Activated CD4-positive, alpha-beta T cell treated with anti-CD3 and anti-CD28 coated beads for 48 hours (primary cell): ENCODE measurements around the gene ABLIM1.

Source experiments
- DNase-seq: peaks from one replicate; pipeline ENCODE4 v3.0.0-alpha.2; 2020

ABLIM1 gene

DNA sequence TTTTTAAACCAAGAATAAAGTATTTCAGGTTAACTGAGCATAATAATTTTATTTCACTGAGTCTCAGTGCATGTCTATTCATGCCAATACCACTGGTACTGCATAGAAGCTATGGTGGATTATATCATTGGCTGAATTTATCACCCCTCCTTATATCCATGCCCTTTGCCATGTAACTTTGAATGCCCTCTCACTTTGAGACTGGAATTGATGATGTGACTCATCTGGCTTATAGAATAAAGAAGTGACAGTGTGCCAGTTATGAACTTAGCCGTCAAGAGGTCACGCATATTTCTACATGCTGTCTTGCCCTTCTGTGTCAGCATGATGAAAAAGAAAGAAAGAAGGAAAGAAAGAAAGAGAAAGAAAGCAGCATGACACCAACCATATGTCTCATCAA, 20.7 kb upstream of the ABLIM1 start:
- DNase-seq: no peak

DNA sequence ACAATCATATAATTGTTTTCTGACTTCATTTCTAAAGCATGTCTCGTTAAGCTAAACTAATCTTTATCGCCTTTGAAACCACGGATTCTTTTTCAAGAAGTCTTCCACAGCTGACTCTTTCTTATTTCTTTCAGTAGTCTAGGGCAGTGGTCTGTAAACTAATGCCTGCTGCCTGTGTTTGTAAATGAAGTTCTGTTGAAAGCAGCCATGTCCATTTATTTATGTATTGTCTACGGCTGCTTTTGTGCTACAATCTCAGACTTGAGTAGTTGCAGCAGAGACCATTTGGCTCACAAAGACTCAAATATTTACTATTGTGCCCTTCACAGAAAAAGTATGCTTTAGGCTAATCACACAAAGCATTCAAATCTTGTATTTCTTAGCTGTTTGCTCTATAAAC, 20.3 kb upstream of the ABLIM1 start:
- no peak for DNase-seq

DNA sequence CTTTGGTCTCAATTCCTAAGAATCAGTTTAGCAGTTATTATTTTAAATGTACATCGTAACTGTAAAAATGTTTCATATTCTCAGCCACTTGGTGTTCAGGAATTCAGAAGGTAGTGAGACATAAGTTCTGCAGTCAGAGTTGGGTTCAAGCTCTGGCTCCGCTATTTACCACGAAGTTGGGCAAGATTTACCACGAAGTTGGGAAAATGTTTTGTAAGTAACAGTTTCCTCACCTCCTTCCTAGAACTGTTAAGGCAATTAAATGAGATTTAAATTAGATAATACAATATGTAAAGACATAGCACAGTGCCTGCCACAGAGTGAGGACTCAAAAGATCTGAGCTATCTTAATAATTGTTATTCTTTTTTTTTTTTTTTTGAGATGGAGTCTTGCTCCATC, 16.3 kb upstream of the ABLIM1 start:
- no peak for DNase-seq

DNA sequence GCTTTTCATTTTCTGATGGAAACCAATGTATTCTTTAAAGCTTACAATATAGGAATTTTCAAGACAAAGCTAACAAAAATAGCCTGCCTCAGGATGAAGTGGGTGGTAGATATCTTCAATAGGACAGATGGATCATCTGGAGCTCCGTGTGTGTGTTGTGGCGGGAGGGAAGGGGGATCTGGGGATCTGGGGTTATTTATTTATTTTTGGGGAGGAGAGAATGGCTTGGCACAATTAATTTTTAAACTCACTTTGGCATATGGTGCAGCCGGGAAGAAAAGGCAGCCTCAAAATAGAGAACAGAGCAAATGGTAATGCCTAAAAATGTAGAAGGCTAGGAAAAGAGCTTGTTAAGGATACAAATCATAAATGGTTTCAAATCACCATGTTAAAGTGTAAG, 11.6 kb upstream of the ABLIM1 start:
- no peak for DNase-seq

DNA sequence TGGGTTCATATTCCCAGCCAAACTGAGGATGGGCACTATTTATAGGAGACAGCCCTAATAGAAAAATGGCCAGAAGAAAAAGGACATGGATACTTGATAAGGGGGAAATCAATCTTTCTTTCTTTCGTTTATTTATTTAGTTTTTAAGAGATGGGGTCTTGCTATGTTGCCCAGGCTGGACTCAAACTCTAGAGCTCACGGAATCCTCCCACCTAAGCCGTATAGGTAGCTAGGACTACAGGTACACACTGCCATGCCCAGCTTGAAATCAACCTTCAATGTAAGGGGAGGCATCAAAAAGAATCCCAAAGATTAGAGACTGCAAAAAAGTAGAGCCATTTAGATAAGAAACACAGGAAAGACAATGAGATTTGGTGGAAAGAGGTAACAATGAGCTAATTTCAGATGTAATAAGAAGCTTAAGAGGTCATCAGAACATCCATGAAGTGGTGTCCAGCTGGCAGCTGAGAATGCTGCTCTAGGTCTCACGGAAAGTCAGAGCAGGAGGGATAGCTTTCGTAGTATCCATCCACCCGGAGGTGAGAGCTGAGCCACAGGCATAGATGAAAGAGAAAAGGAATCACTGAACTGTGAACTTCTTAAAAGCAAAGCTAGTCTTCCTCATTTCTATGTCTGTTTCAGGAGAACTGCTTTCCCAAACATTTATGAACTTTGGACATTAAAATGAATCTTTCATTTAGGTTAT, 10.5 kb upstream of the ABLIM1 start:
- DNase-seq: no peak

DNA sequence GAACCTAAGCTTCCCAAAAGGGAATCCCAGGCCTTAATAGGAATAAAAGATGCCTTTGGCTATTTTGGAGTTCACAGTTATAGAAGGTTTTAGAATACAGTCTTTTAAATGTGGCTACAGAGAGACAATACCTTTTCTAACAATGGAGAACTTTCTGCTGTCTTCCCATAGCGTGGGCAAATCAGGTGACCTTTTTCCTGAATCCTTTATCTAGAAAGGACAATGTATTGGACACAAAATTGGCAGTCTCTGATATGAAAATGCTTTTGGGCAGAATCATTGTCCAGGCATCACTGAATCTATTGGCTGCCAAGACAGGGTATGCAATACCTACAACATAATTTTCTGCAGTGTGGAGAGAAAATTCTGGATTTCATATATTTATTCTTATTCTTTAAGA, 7.8 kb upstream of the ABLIM1 start:
- no peak for DNase-seq

DNA sequence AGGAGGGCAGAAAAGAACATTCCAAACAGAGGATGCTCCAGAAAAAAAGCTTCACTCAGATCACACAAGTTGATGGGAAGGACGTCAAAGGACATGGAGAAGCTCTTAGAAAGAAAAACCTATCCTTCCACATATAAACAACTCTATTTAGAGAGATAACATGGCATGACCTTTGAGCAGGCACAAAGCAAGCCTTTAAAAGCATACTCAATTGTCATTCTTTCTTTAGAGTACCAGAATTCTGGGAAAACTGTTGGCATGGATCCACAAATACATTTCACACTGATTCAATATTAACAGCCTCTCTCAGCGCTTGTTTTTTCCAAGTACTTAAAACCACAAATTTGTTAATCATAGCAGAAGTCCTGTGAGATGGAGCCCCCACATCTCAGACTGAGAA, 7.3 kb upstream of the ABLIM1 start:
- DNase-seq: no peak

DNA sequence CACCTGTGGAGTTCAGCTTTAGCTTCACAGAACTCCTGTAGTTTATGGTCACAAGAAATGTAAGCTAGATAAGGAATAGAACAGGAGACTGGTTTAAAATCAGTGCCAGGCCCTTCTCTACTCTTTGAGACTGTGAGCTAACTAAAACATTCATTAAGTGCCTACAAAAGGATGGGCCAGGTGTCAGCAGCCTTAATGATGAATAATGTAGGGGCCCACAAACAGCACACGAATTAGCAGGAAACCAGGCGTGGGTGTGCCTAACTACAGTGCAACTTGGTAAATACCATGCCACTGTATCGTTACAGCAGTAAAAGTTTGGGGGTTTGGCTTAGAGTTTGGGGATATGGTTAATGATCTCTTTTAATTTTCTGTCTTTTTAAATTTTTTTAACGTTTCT, 6.1 kb upstream of the ABLIM1 start:
- DNase-seq: no peak

DNA sequence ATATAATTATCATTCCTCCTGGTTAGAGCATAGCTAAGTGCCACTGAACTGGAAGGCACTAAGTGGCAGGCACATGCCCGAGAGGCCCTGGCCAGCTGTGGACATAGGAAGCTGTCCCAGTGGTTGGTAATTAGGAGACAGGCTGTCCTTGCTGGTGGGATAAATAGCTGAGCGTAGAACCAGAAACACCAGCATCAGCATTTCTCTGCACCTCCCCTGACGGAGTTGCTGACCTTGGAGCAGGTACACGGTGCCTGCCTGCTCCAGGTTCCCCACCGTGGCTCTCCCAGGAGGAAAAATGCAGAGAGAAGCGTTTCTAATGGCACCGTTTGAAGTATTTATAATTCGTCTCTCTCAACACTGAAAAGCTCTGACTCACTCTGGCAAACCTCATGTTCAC, 5.6 kb upstream of the ABLIM1 start:
- DNase-seq: no peak

DNA sequence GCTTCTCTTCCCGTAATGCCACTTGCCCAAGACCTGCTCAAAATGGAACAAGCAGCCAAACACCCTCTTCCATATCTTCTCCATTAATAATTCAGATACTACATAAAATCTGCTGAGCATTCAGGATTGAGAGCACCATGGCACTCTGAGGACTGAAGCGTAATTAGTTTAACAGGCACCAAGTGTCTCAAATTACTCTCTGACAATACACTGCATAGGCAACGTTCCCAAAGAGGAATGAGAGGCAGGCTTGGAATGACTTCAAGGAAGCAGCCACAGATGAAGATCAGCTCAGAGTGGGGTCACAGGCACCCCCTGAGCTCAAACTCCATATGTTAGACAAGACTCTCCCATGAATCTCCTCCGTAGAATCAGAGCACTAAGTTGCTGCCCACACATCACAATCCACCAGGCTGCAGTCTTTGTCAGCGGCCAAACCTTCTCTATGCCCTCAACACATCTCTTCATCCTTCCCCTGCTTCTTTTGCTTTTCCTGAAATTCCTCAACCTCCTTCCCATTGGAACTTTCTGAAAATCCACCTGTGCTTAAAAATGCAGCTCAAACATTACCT, 4.7 kb upstream of the ABLIM1 start:
- DNase-seq: no peak

DNA sequence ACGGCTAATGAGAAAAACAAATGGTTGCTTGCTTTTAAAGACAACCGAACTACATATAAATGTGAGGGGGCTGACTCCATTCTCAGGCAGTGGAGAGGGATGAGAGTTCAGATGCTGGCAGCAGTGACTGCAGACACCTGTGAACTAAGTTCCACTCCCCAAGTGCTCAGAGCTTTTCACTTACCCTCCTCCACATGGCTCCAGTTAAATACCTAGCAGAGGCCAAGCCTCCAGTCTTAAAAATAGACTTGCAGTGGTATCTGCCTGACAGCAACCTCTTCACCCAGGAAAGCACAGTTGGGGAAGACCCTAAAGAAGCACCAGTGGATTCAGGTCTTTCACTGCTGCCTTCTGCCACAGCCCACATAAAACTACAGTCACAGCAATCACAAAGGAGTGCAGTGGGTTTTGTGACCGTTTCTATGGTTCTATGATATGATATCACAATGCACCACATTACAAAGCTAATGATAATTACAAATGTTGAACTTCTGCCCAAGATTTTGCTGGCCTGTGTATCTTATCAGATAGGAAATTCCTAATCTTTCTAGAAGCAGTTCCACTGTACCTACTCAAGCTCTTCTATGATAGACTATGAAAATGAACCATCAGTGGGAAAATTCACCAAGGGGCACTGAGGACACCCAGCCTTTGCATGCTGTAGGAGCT, 3.3 kb upstream of the ABLIM1 start:
- DNase-seq: no peak

DNA sequence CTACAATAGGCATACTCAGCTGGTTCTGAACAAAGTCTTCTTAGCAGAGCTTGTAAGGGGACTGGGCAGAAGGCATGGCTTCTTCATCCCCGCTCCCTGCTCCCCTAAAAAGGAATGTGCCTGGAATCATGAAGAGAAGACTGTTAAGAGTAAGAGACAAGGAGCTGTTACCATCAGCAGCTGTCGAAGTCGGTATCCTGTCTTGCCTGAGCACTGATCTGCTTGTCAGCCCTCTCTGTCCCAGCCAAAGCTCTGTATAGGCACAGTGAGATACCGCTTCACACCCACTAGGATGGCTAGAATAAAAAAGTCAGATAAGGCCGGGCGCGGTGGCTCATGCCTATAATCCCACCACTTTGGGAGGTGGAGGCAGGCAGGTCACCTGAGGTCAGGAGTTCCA, 2.4 kb downstream of the ABLIM1 start:
- DNase-seq: no peak

DNA sequence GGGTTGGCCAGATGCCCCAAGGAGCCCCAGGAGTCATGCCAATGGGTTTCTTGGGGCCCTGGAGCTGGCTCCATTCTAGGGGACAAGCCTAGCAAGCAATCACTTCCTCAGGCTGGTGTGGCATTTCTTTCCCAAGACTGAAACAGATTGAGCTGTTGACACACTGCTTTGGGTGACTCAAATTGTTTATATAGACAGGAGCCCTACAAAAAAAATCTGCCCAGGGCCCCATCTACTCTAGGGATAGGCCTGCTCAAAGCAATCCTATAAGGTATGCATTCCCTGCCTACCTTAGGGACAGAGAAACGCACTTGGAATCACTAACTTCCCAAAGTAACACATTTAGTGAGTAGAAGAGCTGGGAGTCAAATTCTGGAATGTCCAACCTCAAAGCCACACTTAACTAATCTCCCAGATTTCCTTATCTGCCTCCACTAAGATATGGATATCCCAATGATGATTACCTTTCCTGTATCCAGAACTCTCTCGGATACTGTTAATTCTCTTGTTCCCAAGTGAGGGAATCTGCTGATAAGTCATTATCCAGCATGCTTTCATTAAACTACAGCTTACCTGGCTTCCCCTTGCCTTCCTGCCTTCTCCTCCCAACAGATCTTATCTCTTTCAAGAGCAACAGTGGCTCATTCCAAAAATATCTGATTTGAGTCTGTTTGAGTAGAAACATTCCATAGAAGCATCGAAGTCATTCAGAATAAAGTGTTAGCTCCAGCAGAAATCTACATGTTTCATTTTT, 3.1 kb downstream of the ABLIM1 start:
- DNase-seq: no peak

DNA sequence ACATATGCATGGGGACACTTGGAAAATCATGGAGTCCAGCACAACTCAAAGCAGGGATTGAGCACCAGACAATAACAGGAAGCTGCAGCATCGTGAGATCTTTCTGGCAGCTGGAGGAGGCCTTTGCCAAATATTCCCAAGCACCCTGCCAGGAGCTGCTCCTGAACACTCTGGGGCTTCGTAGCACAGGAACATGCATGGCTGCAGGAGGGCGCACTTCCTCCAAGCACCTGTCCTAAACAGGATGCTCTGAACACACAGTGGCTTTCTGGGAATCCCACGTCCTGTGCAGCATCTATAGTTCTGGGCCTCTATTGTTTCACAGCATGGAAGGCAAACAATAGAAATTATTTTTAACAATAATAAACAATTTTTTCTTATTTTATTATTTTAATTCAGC, 4.1 kb downstream of the ABLIM1 start:
- DNase-seq: no peak

DNA sequence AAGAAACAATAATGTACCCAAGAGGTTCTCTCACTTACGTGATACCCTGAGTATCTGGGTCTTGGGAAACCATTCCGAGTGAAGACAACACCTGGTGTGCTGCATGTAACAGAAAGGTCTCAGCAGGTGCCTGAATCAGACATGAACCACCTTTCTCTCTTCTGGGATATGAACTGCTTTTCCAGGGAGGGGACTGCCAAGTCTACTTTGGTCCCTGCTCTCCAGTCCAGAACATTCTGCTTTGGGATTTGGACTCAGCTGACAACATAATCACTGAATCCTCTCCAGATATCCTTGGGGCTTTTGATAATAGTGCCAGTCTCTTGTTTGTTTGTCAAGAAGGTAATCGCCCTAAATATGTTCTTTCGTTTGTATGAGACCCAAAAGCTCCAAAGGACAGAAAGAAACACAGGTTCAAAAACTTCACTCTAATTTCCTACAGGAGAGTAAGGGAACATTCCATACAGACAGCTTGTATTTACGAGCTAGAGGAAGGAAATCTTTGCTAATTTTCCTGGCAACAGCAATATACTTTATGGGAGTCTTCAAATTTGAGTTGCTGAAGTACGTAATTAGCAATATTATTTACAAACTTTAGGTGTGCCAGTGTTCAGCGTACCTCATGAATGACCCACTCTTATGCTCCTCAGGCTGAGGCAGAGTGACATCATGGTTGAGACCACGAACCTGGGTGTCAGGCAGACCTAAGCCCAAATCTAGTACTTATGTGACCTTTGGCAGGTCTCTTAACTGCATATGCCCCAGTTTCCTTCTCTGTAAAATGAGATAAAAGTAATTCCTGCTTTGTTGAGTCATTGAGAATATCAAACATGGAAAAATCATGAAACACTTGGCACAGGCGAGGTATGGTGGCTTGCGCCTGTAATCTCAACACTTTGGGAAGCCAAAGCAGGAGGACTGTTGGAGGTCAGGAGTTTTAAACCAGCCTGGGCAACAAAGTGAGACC, 5.4 kb downstream of the ABLIM1 start:
- DNase-seq: no peak

DNA sequence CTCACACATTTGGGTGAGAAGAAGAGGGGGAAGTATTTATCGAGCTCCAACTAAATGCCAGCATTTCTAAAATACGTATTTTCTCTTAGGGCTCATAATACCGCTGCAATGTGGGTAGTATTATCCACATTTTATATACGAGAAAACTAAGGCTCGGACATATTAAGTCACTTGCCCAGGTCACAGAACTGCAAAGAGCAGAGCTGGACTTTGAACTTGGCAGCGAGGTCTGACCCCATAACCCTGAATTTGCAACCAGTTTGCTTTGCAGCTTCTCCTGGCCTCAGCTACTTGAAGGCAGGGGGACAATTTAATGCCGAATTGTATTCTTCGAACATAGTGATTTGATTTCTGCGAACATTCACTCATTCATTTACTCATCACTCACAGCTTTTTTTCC, 7.2 kb downstream of the ABLIM1 start:
- DNase-seq: no peak

DNA sequence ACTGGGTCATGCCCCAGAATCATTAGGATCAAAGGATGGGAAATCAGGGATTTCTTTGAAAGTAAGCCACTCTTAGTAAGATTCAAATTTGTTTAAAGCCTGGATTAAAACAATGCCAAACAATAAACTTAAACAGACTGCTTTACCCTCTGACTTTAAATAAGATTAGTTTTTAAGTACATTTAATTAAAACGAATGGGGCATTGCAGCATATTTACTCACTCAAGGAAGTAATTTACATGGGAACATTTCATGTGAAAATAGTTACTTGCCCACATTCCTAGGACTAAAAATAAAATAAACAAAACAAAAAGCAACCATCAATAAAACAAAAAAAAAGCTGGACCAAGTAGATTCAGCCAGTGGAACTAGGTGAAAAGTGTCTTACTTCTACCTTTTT, 7.8 kb downstream of the ABLIM1 start:
- no peak for DNase-seq

DNA sequence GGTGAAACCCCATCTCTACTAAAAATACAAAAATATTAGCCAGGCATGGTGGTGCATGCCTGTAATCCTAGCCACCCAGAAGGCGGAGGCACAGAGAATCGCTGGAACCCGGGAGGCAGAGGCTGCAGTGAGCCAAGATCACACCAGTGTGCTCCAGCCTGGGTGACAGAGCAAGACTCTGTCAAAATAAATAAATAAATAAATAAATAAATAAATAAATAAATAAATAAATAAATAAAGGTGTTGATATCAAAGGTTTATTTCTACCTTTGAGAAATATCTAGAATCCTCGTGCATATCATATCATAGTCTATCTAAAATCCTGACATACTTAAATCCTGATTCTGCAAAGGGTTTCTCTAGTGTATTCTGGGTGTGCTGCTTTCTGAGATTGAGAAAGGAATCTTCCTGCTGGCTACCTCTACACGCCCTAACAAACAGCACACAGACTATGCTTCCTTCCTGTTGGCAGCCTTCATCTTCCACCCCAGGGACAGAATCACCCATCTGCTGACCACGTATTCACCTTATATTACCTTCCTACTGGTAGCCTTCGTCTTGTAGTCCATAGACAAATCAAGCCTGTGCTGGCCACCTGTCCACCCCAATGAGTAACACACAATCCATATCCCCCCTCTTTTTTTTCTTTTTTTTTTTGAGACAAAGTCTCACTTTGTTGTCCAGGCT, 8.7 kb downstream of the ABLIM1 start:
- DNase-seq: no peak

DNA sequence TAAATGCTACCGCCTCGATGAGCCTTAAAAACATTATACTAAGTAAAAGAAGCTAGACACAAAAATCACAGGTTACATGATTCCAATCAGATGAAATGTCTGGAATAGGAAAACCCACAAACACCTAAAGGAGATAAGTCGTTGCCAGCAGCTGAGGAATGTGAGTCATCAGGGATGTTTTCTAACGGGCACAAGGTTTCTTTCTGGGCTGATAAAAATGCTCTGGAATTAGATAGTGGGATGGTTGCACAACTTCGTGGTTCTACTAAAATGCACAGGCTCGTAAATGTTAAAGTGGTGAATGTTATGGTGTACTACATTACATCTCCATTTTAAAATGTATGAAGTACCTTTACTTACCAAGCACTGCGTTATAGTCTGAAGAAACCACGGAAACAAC, 9.7 kb downstream of the ABLIM1 start:
- no peak for DNase-seq

DNA sequence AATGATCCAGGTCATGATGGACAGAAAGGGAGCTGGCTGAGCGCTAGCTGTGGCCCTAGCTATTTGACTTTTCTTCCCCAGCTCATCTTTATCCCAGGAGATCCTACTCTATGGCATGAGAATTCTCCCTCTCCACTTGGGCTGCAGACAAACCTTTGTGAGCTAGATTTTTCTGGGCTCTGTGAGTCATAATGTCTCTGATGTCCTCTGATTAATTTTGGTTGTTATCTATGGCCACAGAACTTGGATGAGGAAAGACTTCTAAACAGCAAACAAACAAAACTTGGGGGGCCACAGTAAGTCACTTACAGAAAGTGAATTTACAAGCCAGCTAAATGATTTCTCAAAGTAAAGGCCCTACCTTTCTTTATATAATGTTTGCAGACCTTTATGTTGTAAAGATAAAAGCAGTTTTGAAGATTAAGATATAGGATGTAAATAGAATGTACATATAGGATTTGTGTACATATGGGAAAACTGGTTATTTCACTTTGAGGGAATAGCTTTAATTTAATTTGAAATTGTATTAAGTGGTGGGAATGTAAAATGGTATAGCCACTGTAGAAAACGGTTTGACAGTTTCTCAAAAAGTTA, 10.4 kb downstream of the ABLIM1 start:
- no peak for DNase-seq

DNA sequence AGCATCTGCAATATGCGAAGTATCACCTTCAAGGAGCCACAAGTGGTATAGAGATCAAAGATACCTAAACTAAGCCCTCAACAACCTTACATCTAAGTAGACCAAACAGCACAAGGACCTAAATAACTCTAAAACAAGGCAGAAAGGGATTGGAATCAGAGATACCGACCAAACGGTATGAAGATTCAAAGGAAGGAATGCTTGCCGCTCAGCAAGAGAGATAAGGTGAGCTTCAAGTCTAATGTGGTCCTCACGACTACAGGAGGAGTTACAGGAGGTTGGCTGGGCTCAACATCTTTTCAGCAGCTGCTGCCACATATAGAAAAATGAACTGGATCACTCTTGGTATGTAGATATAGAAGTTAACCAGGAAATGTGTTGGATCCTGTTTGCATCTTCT, 11.6 kb downstream of the ABLIM1 start:
- DNase-seq: no peak

DNA sequence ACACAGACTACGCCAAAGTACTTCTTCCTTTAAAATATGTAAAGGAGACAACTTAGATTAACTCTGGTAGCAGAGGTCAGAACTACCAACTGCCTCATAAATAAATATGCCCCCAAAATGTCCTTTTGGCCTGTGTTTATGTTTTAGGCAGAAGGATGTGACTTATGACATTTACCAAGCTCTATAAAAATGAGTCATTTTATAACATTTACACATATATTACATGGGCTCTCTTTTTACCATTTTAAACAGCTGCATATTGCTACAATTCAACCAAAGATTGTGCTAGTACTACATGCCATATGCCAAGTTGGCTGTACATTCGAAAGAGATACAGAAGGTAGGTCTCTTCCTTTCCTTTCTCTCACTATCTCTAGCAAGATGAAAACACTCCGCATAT, 12.4 kb downstream of the ABLIM1 start:
- no peak for DNase-seq
